Body of pancreas (tissue), 4 donors: Measurements from ENCODE around the gene DGKA.

Experiments
- POLR2A ChIP-seq, 3 donors: fragments of 450-650 bp; IDR thresholded peaks; one replicate each; pipeline ENCODE4 v1.6.1; 2016; ENCODE audit warnings: antibody characterized with exemption in 3 of 3, mild to moderate bottlenecking in 2 of 3
- TF ChIP-seq, protein P1 (sequence below), 7 experiments: fragments of 450-650 bp in 4 of 7; fragments of 200-600 bp in 3 of 7; sonication (generic) in 3 of 7; IDR thresholded peaks; one replicate each; pipeline ENCODE4 v1.5.1; 2016 to 2019; ENCODE audit warnings: antibody characterized with exemption in 7 of 7

DNA sequence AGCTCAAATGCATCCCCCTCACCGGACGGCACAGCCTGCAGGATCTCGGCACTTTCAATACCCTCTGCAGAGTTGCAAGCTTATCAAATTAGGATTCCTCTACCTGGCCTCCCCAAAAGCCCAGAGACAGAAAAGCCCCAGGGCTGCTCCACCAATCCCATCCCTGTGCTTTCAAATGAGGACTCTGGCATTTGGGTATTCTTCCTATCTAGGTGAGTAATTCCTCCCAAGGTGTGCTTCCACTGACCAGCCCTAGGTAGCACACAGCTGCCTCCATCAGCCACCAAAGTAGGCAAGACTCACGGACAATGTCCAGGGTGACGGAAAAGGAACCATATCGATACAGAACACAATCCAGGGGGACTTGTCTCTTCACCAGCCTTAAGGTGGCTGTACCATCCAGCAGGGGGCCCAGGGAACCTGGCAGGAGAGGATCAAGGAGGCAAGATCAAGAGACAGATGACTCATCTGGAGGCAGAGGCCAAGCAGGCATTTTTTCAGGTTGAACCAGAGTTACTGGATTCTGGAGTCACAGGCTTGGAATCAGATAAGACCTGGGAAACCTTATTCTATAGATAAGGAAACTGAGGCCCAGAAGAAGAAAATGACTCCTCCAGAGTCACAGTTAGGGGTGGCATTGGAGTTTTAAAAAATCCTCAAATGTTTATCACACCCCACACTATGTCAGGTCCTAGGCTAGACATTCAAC lies 25.0 kb downstream of the DGKA start:
- TF ChIP-seq, protein P1, sequence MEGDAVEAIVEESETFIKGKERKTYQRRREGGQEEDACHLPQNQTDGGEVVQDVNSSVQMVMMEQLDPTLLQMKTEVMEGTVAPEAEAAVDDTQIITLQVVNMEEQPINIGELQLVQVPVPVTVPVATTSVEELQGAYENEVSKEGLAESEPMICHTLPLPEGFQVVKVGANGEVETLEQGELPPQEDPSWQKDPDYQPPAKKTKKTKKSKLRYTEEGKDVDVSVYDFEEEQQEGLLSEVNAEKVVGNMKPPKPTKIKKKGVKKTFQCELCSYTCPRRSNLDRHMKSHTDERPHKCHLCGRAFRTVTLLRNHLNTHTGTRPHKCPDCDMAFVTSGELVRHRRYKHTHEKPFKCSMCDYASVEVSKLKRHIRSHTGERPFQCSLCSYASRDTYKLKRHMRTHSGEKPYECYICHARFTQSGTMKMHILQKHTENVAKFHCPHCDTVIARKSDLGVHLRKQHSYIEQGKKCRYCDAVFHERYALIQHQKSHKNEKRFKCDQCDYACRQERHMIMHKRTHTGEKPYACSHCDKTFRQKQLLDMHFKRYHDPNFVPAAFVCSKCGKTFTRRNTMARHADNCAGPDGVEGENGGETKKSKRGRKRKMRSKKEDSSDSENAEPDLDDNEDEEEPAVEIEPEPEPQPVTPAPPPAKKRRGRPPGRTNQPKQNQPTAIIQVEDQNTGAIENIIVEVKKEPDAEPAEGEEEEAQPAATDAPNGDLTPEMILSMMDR (IDR thresholded peaks at IDR 0.05) = peak in 3 of 7 experiments; percentile 20 to 38 (median 20)
- TF ChIP-seq POLR2A (IDR thresholded peaks at IDR 0.05) = no peak
